Central memory CD8-positive, alpha-beta T cell (primary cell): ENCODE results near the gene RCE1.
A peak's percentile ranks its signal among the peaks of the same experiment; 100 is the strongest.

Experiments
- ATAC-seq: fragments of 150-1000 bp; cut with Tn5 transposase; replicated peaks from 2 replicates; pipeline ENCODE4 v1.10.0; 2022; ENCODE audit warnings: mild to moderate bottlenecking, moderate FRiP score, moderate number of reproducible peaks; ENCODE audit not compliant: poor library complexity, severe bottlenecking; ENCODE audit errors: extremely low read depth
- DNase-seq, 2 donors: peaks; one replicate each; pipeline ENCODE4 v3.0.0; 2021; ENCODE audit warnings: low spot score in 2 of 2
- H3K27ac Mint-ChIP-seq: one replicate; pipeline ENCODE4 v1.8.0; 2022; ENCODE audit warnings: low read depth, mild to moderate bottlenecking, moderate library complexity, mixed read lengths
- H3K27me3 Mint-ChIP-seq: one replicate; pipeline ENCODE4 v1.8.0; 2022; ENCODE audit warnings: mixed read lengths
- H3K36me3 Mint-ChIP-seq: one replicate; pipeline ENCODE4 v1.8.0; 2022; ENCODE audit warnings: mild to moderate bottlenecking, moderate library complexity, mixed read lengths; ENCODE audit not compliant: insufficient read depth
- H3K4me1 Mint-ChIP-seq: one replicate; pipeline ENCODE4 v1.8.0; 2022; ENCODE audit warnings: mixed read lengths
- H3K4me3 Mint-ChIP-seq: one replicate; pipeline ENCODE4 v1.8.0; 2022; ENCODE audit warnings: mild to moderate bottlenecking, moderate library complexity, mixed read lengths
- H3K9me3 Mint-ChIP-seq: one replicate; pipeline ENCODE4 v1.8.0; 2022; ENCODE audit warnings: mixed read lengths

Gene RCE1

GRCh38 chr11:66834539-66834845 is 8.7 kb upstream of the RCE1 start:
- no peak for ATAC-seq
- Mint-ChIP-seq H3K4me1 (peaks cover 18% of the 10 kb centered on the region), H3K27me3 (no peaks in the 10 kb centered on the region), H3K9me3 (no peaks in the 10 kb centered on the region), H3K4me3 (no peak overlapping the region), H3K27ac (peak overlapping the region; percentile 1), H3K36me3 (peaks cover 17% of the 10 kb centered on the region)
- no peak for DNase-seq

GRCh38 chr11:66834943-66835342 is 8.3 kb upstream of the RCE1 start:
- ATAC-seq (no peak), DNase-seq (no peak)
- no peaks in the 10 kb centered on the region for H3K27me3 Mint-ChIP-seq
- no peaks in the 10 kb centered on the region for H3K9me3 Mint-ChIP-seq
- no peak overlapping the region for H3K27ac Mint-ChIP-seq
- no peak overlapping the region for H3K4me3 Mint-ChIP-seq
- H3K4me1 Mint-ChIP-seq: peaks cover 21% of the 10 kb centered on the region
- H3K36me3 Mint-ChIP-seq: peaks cover 16% of the 10 kb centered on the region

- no peak for DNase-seq
- peaks cover 30% of the 10 kb centered on the region for H3K4me1 Mint-ChIP-seq
- H3K27ac Mint-ChIP-seq: no peak overlapping the region
- H3K4me3 Mint-ChIP-seq: no peak overlapping the region
- H3K27me3 Mint-ChIP-seq: no peaks in the 10 kb centered on the region
- ATAC-seq: no peak
- peaks cover 18% of the 10 kb centered on the region for H3K36me3 Mint-ChIP-seq
- no peaks in the 10 kb centered on the region for H3K9me3 Mint-ChIP-seq
Measured at GRCh38 chr11:66835768-66836405, 7.4 kb upstream of the RCE1 start.

GRCh38 chr11:66840317-66841091 is 2.7 kb upstream of the RCE1 start:
- no peaks in the 10 kb centered on the region for H3K9me3 Mint-ChIP-seq
- ATAC-seq: no peak
- peak overlapping the region; percentile 76 for H3K27ac Mint-ChIP-seq
- peaks cover 27% of the 10 kb centered on the region for H3K36me3 Mint-ChIP-seq
- no peaks in the 10 kb centered on the region for H3K27me3 Mint-ChIP-seq
- DNase-seq: no peak
- H3K4me3 Mint-ChIP-seq: no peak overlapping the region
- peaks cover 49% of the 10 kb centered on the region for H3K4me1 Mint-ChIP-seq

GRCh38 chr11:66841861-66842260 is 1.4 kb upstream of the RCE1 start:
- H3K36me3 Mint-ChIP-seq: peaks cover 26% of the 10 kb centered on the region
- peaks cover 49% of the 10 kb centered on the region for H3K4me1 Mint-ChIP-seq
- H3K9me3 Mint-ChIP-seq: no peaks in the 10 kb centered on the region
- no peaks in the 10 kb centered on the region for H3K27me3 Mint-ChIP-seq
- DNase-seq (no peak), ATAC-seq (no peak)
- peak overlapping the region; percentile 98 for H3K27ac Mint-ChIP-seq
- H3K4me3 Mint-ChIP-seq: peak overlapping the region; percentile 97

- ATAC-seq: no peak
- no peaks in the 10 kb centered on the region for H3K27me3 Mint-ChIP-seq
- DNase-seq: no peak
- no peaks in the 10 kb centered on the region for H3K9me3 Mint-ChIP-seq
- peaks cover 49% of the 10 kb centered on the region for H3K4me1 Mint-ChIP-seq
- H3K36me3 Mint-ChIP-seq: peaks cover 30% of the 10 kb centered on the region
- peak overlapping the region; percentile 97 for H3K4me3 Mint-ChIP-seq
- H3K27ac Mint-ChIP-seq: peak overlapping the region; percentile 98
Measured at GRCh38 chr11:66842501-66842895, 743 bp upstream of the RCE1 start.

- DNase-seq (no peak), ATAC-seq (no peak)
- Mint-ChIP-seq H3K36me3 (peaks cover 27% of the 10 kb centered on the region), H3K4me1 (peaks cover 47% of the 10 kb centered on the region), H3K9me3 (no peaks in the 10 kb centered on the region), H3K27ac (peak overlapping the region; percentile 98), H3K4me3 (peak overlapping the region; percentile 97), H3K27me3 (no peaks in the 10 kb centered on the region)
Measured at GRCh38 chr11:66843776-66844495, 695 bp downstream of the RCE1 start.

GRCh38 chr11:66844496-66845142 is 1.4 kb downstream of the RCE1 start:
- peak overlapping the region; percentile 98 for H3K27ac Mint-ChIP-seq
- peaks cover 22% of the 10 kb centered on the region for H3K36me3 Mint-ChIP-seq
- peaks cover 40% of the 10 kb centered on the region for H3K4me1 Mint-ChIP-seq
- DNase-seq (no peak), ATAC-seq (no peak)
- H3K9me3 Mint-ChIP-seq: no peaks in the 10 kb centered on the region
- peak overlapping the region; percentile 97 for H3K4me3 Mint-ChIP-seq
- no peaks in the 10 kb centered on the region for H3K27me3 Mint-ChIP-seq

DNA sequence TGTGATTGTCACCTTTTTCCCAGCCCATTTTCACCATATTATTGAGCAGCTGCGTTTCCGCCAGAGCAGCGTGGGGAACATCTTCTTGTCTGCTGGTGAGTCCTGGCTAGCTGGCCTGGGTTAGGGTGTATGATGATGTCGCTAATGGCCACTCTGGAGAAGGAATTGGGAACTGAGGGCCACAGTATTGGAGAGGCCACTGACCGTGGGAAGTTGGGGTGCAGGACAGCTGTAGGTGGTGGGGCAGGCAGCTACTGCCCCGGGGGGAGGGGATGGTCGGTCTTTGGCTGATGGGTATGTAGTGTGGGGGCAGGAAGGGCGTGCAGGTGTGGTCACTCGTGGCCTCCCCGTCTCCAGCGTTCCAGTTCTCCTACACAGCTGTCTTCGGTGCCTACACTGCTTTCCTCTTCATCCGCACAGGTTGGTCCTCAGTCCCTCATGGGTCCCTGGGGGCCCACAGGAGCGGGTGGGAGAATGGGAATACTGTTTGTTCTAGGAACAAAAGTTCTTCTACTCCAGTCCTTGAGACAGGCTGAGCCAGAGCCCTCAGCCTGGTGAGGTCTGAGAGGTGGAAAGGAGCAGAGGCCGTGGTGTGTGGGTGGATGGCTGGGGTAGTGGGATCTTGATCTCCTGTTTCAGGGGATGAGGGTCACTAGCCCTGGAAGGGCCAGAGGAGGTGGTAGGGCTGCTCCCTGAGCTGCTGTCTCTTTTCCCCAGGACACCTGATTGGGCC is 2.1 kb downstream of the RCE1 start:
- Mint-ChIP-seq H3K4me1 (peaks cover 35% of the 10 kb centered on the region), H3K4me3 (peak overlapping the region; percentile 97), H3K36me3 (peaks cover 22% of the 10 kb centered on the region), H3K27me3 (no peaks in the 10 kb centered on the region), H3K9me3 (no peaks in the 10 kb centered on the region), H3K27ac (peak overlapping the region; percentile 51)
- no peak for ATAC-seq
- DNase-seq: no peak

GRCh38 chr11:66845876-66846212 is 2.6 kb downstream of the RCE1 start:
- ATAC-seq (no peak), DNase-seq (no peak)
- Mint-ChIP-seq H3K27me3 (no peaks in the 10 kb centered on the region), H3K4me3 (no peak overlapping the region), H3K4me1 (peaks cover 30% of the 10 kb centered on the region), H3K27ac (no peak overlapping the region), H3K9me3 (no peaks in the 10 kb centered on the region), H3K36me3 (peaks cover 20% of the 10 kb centered on the region)

- no peaks in the 10 kb centered on the region for H3K27me3 Mint-ChIP-seq
- ATAC-seq (no peak), DNase-seq (no peak)
- peaks cover 20% of the 10 kb centered on the region for H3K36me3 Mint-ChIP-seq
- no peak overlapping the region for H3K4me3 Mint-ChIP-seq
- no peak overlapping the region for H3K27ac Mint-ChIP-seq
- H3K4me1 Mint-ChIP-seq: peaks cover 22% of the 10 kb centered on the region
- H3K9me3 Mint-ChIP-seq: no peaks in the 10 kb centered on the region
Measured at GRCh38 chr11:66846671-66847091, 3.4 kb downstream of the RCE1 start.
